B cell (primary cell): Measurements from ENCODE around the gene XCL1. TPM values are rescaled to one million over a fixed set of nuclear protein-coding genes. Genes with fewer than 3 reads are reported as not detected.

ENCODE experiments used
- ATAC-seq: fragments of 200-7000 bp; cut with Tn5 transposase; one replicate; pipeline ENCODE4 v1.10.0; 2021; ENCODE audit warnings: low read depth, mild to moderate bottlenecking, moderate number of reproducible peaks, moderate library complexity
- CTCF ChIA-PET: fragments of 350-600 bp; sonication (Branson Sonifier 250); formaldehyde crosslinking; loops from one replicate; lab custom pipeline; 2021; ENCODE audit warnings: antibody characterized with exemption, inconsistent platforms; lab: Charles Lee
- POLR2A ChIA-PET: fragments of 350-600 bp; sonication (Branson Sonifier 250); formaldehyde crosslinking; loops from one replicate; lab custom pipeline; 2021; ENCODE audit warnings: antibody characterized with exemption; lab: Charles Lee
- DNase-seq: peaks from one replicate; pipeline ENCODE4 v3.0.0; 2013
- H2AFZ ChIP-seq: 2 replicates; pipeline ENCODE4 v1.6.1; 2012; ENCODE audit warnings: mild to moderate bottlenecking, low read depth, low read length; ENCODE audit not compliant: insufficient read depth, poor library complexity, severe bottlenecking
- H3K27ac ChIP-seq, 2 donors: 1 replicate in 1 of 2; 2 replicates in 1 of 2; pipeline ENCODE4 v1.5.1; 2012 to 2013; ENCODE audit warnings: low read length in 2 of 2, mild to moderate bottlenecking in 2 of 2, moderate library complexity in 1 of 2
- H3K27me3 ChIP-seq, 4 experiments: fragments of 200-600 bp in 1 of 4; sonication (generic) in 1 of 4; replicated peaks in 1 of 4; 1 replicate in 2 of 4; 2 replicates in 2 of 4; pipeline versions ENCODE4 v1.6.1 to v1.7.0; 2013 to 2016; ENCODE audit warnings: low read length in 3 of 4, mild to moderate bottlenecking in 2 of 4, mixed read lengths in 1 of 4, moderate library complexity in 1 of 4; ENCODE audit not compliant: insufficient read depth in 4 of 4, control insufficient read depth in 3 of 4; ENCODE audit errors: control extremely low read depth in 1 of 4
- H3K36me3 ChIP-seq, 2 experiments: replicated peaks in 1 of 2; 1 replicate in 1 of 2; 2 replicates in 1 of 2; pipeline versions ENCODE4 v1.6.1 to v1.7.1; 2013; ENCODE audit warnings: low read length in 1 of 2; ENCODE audit not compliant: insufficient read depth in 2 of 2, control insufficient read depth in 1 of 2; ENCODE audit errors: control extremely low read depth in 1 of 2, extremely low read depth in 1 of 2
- H3K4me1 ChIP-seq, 2 donors: fragments of 200-600 bp in 1 of 2; sonication (generic) in 1 of 2; 1 replicate in 1 of 2; 2 replicates in 1 of 2; pipeline versions ENCODE4 v1.5.1 to v1.6.1; 2013 to 2017; ENCODE audit warnings: low read length in 2 of 2; ENCODE audit not compliant: control insufficient read depth in 2 of 2, insufficient read depth in 2 of 2
- H3K4me2 ChIP-seq: replicated peaks from 2 replicates; pipeline ENCODE3; 2012; ENCODE audit warnings: mild to moderate bottlenecking, low read depth, low read length; ENCODE audit not compliant: poor library complexity, severe bottlenecking
- H3K4me3 ChIP-seq, 5 experiments: fragments of 200-600 bp in 1 of 5; sonication (generic) in 1 of 5; 1 replicate in 3 of 5; 2 replicates in 2 of 5; pipeline versions ENCODE4 v1.5.1 to v1.7.0; 2011 to 2016; ENCODE audit warnings: low read length in 4 of 5, mild to moderate bottlenecking in 4 of 5, low read depth in 2 of 5, control low read depth in 1 of 5, moderate library complexity in 1 of 5; ENCODE audit not compliant: insufficient read depth in 1 of 5; ENCODE audit errors: control extremely low read depth in 1 of 5, extremely low read depth in 1 of 5
- H3K79me2 ChIP-seq: fragments of 200-600 bp; sonication (generic); one replicate; pipeline ENCODE4 v1.6.0; 2016; ENCODE audit warnings: low read length; ENCODE audit not compliant: control insufficient read depth, insufficient read depth
- H3K9ac ChIP-seq: fragments of 200-600 bp; sonication (generic); 2 replicates; pipeline ENCODE4 v1.6.1; 2017; ENCODE audit warnings: mild to moderate bottlenecking, low read length, moderate library complexity
- H3K9me3 ChIP-seq, 3 donors: one replicate each; pipeline versions ENCODE4 v1.6.1 to v1.7.1; 2013; ENCODE audit warnings: low read length in 2 of 3; ENCODE audit not compliant: control insufficient read depth in 2 of 3, insufficient read depth in 1 of 3; ENCODE audit errors: control extremely low read depth in 1 of 3
- H4K20me1 ChIP-seq: 2 replicates; pipeline ENCODE4 v1.6.0; 2012; ENCODE audit warnings: mild to moderate bottlenecking, low read length; ENCODE audit not compliant: insufficient read depth, control insufficient read depth, poor library complexity, severe bottlenecking
- H3K27ac Mint-ChIP-seq: one replicate; pipeline ENCODE4 v1.8.0; 2021; ENCODE audit warnings: mixed read lengths
- H3K27me3 Mint-ChIP-seq: one replicate; pipeline ENCODE4 v1.8.0; 2021; ENCODE audit warnings: mixed read lengths
- H3K4me1 Mint-ChIP-seq: one replicate; pipeline ENCODE4 v1.8.0; 2021; ENCODE audit warnings: mixed read lengths
- H3K4me3 Mint-ChIP-seq: one replicate; pipeline ENCODE4 v1.8.0; 2021; ENCODE audit warnings: mixed read lengths
- H3K9me3 Mint-ChIP-seq: one replicate; pipeline ENCODE4 v1.8.0; 2022; ENCODE audit warnings: mixed read lengths; ENCODE audit not compliant: insufficient read depth
- EZH2 ChIP-seq: IDR thresholded peaks from 2 replicates; pipeline ENCODE4 v1.6.1; 2012; ENCODE audit warnings: borderline replicate concordance, low read depth, mild to moderate bottlenecking, moderate library complexity, low read length; ENCODE audit not compliant: insufficient read depth, poor library complexity, severe bottlenecking
- WGBS: methylation state at CpG from one replicate; pipeline ENCODE4 v1.1.5; 2013; ENCODE audit warnings: missing lambda C conversion rate; ENCODE audit not compliant: insufficient coverage; 5-methylcytosine and 5-hydroxymethylcytosine counted together
- intact Hi-C: fragments of 100-400 bp; cut with micrococcal nuclease; formaldehyde crosslinking; loops from one replicate; pipeline ENCODE4 v1.10.0; 2022
- polyA plus RNA-seq: library from polyadenylated mRNA; depleted of rRNA; stranded (reverse); fragments of >200 nt; gene quantifications from 2 replicates; pipeline ENCODE4 v1.2.3, GENCODE V29; 2012
- total RNA-seq, 2 donors: library from RNA; stranded (reverse); fragments of 120-200 nt in 1 of 2; gene quantifications; 1 replicate in 1 of 2; 2 replicates in 1 of 2; pipeline versions ENCODE4 v1.2.3 to v1.2.4, GENCODE V29; 2013 to 2022
- TF ChIP-seq, protein P1 (sequence below): fragments of 200-600 bp; IDR thresholded peaks from one replicate; pipeline ENCODE4 v1.8.0; 2022; ENCODE audit warnings: antibody characterized with exemption, mild to moderate bottlenecking

The XCL1 gene
- total and polyA plus RNA-seq, 2 donors (not counting 1 experiment from before 2014, with no cell fraction given): 0.12 TPM; not detected in 1

DNA sequence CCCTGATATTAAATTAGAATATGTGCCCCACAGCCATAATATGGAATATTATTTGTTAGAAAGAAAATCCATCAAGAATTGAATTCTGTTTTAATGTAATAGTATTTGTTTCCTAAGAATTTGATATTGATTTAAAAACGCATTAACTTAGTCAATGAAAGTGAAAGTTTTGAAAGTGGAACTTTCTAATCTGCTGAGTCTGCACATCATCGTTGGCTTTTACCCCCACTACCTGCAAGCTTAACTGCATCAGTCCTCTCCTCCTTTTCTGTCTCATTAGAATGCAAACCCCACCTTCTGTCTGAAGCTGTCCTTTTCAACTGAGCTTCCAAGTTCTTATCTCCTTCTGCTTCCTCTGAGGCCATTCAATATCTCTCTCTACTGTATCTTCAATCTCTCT lies 42.5 kb downstream of the XCL1 start:
- Mint-ChIP-seq H3K4me1 (no peaks in the 10 kb centered on the region), H3K4me3 (no peak overlapping the region), H3K27ac (no peak overlapping the region), H3K27me3 (peaks cover under 1% of the 10 kb centered on the region), H3K9me3 (no peaks in the 10 kb centered on the region)
- no peaks in the 10 kb centered on the region for H3K36me3 ChIP-seq
- no peak for ATAC-seq
- H3K9me3 ChIP-seq: no peaks in the 10 kb centered on the region
- H3K9ac ChIP-seq: no peak overlapping the region
- ChIA-PET CTCF (interaction anchor here (1.2 to 1.5 kb wide), 2 partner anchors 12 to 13 kb away, joined by 4 read pairs; no protein-coding TSS in a partner anchor), POLR2A (no interaction called here)
- H3K4me3 ChIP-seq: no peak overlapping the region
- no peaks in the 10 kb centered on the region for H3K27me3 ChIP-seq
- H3K4me1 ChIP-seq: no peaks in the 10 kb centered on the region
- TF ChIP-seq, protein P1, sequence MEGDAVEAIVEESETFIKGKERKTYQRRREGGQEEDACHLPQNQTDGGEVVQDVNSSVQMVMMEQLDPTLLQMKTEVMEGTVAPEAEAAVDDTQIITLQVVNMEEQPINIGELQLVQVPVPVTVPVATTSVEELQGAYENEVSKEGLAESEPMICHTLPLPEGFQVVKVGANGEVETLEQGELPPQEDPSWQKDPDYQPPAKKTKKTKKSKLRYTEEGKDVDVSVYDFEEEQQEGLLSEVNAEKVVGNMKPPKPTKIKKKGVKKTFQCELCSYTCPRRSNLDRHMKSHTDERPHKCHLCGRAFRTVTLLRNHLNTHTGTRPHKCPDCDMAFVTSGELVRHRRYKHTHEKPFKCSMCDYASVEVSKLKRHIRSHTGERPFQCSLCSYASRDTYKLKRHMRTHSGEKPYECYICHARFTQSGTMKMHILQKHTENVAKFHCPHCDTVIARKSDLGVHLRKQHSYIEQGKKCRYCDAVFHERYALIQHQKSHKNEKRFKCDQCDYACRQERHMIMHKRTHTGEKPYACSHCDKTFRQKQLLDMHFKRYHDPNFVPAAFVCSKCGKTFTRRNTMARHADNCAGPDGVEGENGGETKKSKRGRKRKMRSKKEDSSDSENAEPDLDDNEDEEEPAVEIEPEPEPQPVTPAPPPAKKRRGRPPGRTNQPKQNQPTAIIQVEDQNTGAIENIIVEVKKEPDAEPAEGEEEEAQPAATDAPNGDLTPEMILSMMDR: no peak
- no peak for TF ChIP-seq EZH2
- no peak overlapping the region for H2AFZ ChIP-seq
- H3K79me2 ChIP-seq: no peaks in the 10 kb centered on the region
- H3K4me2 ChIP-seq: no peak overlapping the region
- H4K20me1 ChIP-seq: no peaks in the 10 kb centered on the region
- no peak overlapping the region for H3K27ac ChIP-seq
- WGBS: 67% methylated on average over 1 of the region's 2 CpGs
- no peak for DNase-seq
- intact Hi-C loops: no loop called here

DNA sequence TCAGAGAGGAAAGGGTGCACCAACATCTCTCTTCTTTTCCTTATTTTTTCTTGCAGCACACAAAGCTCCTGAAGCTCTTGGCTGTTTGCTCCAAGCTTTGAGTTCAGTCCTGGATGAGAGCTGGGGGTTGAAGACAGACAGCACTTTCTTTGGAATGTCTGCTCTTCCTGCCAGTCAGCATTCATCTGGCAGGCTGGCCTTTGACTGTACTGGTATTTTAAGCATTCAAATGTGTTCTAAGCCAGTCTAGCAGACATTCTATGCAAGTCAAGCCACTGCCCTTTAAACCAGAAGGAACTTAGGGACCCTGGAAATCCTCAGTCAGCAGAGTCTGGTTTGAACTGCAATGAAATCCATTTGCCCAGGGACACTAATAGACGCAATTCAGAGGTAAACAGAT lies 45.0 kb downstream of the XCL1 start:
- no peaks in the 10 kb centered on the region for H3K27me3 ChIP-seq
- Mint-ChIP-seq H3K27me3 (no peaks in the 10 kb centered on the region), H3K27ac (no peak overlapping the region), H3K4me3 (no peak overlapping the region), H3K9me3 (no peaks in the 10 kb centered on the region), H3K4me1 (no peaks in the 10 kb centered on the region)
- no peak for DNase-seq
- no peak overlapping the region for H3K4me2 ChIP-seq
- H3K9ac ChIP-seq: no peak overlapping the region
- CTCF ChIA-PET: no interaction called here
- ATAC-seq: no peak
- no peak overlapping the region for H3K4me3 ChIP-seq
- no peak overlapping the region for H3K27ac ChIP-seq
- POLR2A ChIA-PET: no interaction called here
- no peaks in the 10 kb centered on the region for H3K79me2 ChIP-seq
- no CpG with 5 or more reads among the region's 1 CpG for WGBS
- no peaks in the 10 kb centered on the region for H3K36me3 ChIP-seq
- no peak overlapping the region for H2AFZ ChIP-seq
- no peaks in the 10 kb centered on the region for H4K20me1 ChIP-seq
- no peaks in the 10 kb centered on the region for H3K4me1 ChIP-seq
- no peaks in the 10 kb centered on the region for H3K9me3 ChIP-seq
- TF ChIP-seq, protein P1: no peak
- no peak for TF ChIP-seq EZH2
- intact Hi-C loops: no loop called here
